Measurements from ENCODE around the gene FSTL1. TPM values are rescaled to one million over a fixed set of nuclear protein-coding genes. Genes with fewer than 3 reads are reported as not detected.

FSTL1 gene
- total and polyA plus RNA-seq, 12 donors: 54.4 to 346 (median 176) TPM

- no peak for DNase-seq
- ATAC-seq: no peak
- Histone ChIP-seq H3K9me3 (no peaks in the 10 kb centered on the region), H3K4me3 (no peak overlapping the region), H3K4me1 (peaks cover 28 to 100% (median 95%) of the 10 kb centered on the region in 9 donors), H3K27me3 (no peaks in the 10 kb centered on the region), H3K36me3 (peaks cover 0 to 13% (median 0%) of the 10 kb centered on the region in 9 donors), H3K27ac (peak overlapping the region; percentile 27 to 89 (median 86))
- 69 to 77% methylated on average over 4 of the region's 4 CpGs for WGBS, 2 donors
- TF ChIP-seq CTCF (IDR thresholded peaks at IDR 0.05): no peak
- intact Hi-C loops (cut with DNase I): loop anchor here in 2 of 10 donors (5.0 to 10.0 kb wide), 3 partner anchors 81 to 329 kb away; partner anchors contain the start of gene GSK3B (in 1 of the 2)
These were observed 27.4 kb downstream of the FSTL1 start for GRCh38 chr3:120423432-120423831.

GRCh38 chr3:120421926-120422325 lies 28.9 kb downstream of the FSTL1 start:
- no peaks in the 10 kb centered on the region for H3K27me3 ChIP-seq
- H3K4me1 ChIP-seq: peaks cover 25 to 98% (median 94%) of the 10 kb centered on the region in 9 donors
- no peaks in the 10 kb centered on the region for H3K9me3 ChIP-seq
- no peak for ATAC-seq
- TF ChIP-seq CTCF (IDR thresholded peaks at IDR 0.05): no peak
- peak overlapping the region; percentile 63 to 92 (median 86) for H3K27ac ChIP-seq
- intact Hi-C loops (cut with DNase I): loop anchor here in 3 of 10 donors (2.0 to 10.0 kb wide), 4 partner anchors 83 to 327 kb away; partner anchors contain the start of gene GSK3B (in 1 of the 3)
- H3K36me3 ChIP-seq: peaks cover 0 to 8% (median 0%) of the 10 kb centered on the region in 9 donors
- no peak for DNase-seq
- no peak overlapping the region for H3K4me3 ChIP-seq
- WGBS, 2 donors: 88 to 91% methylated on average over 2 of the region's 2 CpGs

- DNase-seq: peak in 1 of 2 donors; percentile 50
These were observed 29.8 kb downstream of the FSTL1 start for GRCh38 chr3:120420928-120421551.

More at GRCh38 chr3:120420928-120421551, 29.8 kb downstream of the FSTL1 start:
- Histone ChIP-seq H3K4me3 (no peak overlapping the region), H3K9me3 (no peaks in the 10 kb centered on the region), H3K36me3 (peaks cover 0 to 13% (median 0%) of the 10 kb centered on the region in 9 donors), H3K27ac (peak overlapping the region; percentile 63 to 92 (median 86)), H3K27me3 (no peaks in the 10 kb centered on the region), H3K4me1 (peaks cover 25 to 98% (median 94%) of the 10 kb centered on the region in 9 donors)
- ATAC-seq: peak; percentile 12 to 55 (median 26)
- 11 to 25% methylated on average over 6 of the region's 6 CpGs for WGBS, 2 donors
- intact Hi-C loops (cut with DNase I): loop anchor here in 3 of 10 donors (1.0 to 10.0 kb wide), 5 partner anchors 29 to 326 kb away; partner anchors contain the start of genes FSTL1 (in 1 of the 3) and GSK3B (in 1 of the 3)
- TF ChIP-seq CTCF (IDR thresholded peaks at IDR 0.05): peak in 4 of 9 donors; percentile 1 to 37 (median 18)

All from heart right ventricle (tissue), 16 donors.